ENCODE results near the gene SMURF1.
"Not testable (repeated sequence)": the region's sequence is repeated elsewhere in the genome, so short reads cannot be mapped to it uniquely, and the experiment has no call there.

SMURF1 gene

GRCh38 chr7:99143853-99144672, at the start of gene SMURF1:
SMURF1 (minus strand) TSS chr7:99144108; CDS start chr7:99143780, 328 bp downstream.
- peak; percentile 59 for DNase-seq (ENCODE audit: low read depth)

DNA sequence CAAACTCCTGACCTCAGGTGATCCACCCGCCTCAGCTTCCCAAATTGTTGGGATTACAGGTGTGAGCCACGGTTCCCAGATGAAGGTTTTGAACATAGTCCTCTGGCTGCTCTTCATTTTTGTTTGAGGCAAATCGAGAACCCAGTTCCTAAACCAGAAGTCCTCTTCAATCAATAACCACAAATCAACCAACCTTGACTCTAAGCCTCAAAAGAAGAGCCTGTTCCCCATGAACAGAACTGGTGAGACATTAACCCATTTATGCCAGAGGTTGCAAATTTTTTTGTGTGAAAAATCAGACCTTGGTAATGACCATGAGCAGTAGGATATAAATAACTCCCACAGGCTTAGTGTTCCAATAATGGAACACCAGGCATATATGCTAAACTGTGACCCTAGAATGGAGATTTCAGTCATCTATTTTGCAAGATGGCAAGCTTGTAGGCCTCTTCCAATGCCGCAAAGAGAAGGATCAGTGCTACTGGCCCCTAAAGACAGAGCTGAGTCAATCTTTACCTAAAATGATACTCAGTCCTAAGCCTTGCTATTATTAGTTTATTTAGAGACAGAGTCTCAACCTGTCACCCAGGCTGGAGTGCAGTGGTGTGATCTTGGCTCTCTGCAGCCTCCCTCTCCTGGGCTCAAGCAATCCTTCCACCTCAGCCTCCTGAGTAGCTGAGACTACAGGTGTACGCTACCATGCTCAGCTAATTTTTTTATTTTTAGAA, 48.1 kb upstream of the SMURF1 start:
- no peak for DNase-seq (ENCODE audit: low read depth)

DNA sequence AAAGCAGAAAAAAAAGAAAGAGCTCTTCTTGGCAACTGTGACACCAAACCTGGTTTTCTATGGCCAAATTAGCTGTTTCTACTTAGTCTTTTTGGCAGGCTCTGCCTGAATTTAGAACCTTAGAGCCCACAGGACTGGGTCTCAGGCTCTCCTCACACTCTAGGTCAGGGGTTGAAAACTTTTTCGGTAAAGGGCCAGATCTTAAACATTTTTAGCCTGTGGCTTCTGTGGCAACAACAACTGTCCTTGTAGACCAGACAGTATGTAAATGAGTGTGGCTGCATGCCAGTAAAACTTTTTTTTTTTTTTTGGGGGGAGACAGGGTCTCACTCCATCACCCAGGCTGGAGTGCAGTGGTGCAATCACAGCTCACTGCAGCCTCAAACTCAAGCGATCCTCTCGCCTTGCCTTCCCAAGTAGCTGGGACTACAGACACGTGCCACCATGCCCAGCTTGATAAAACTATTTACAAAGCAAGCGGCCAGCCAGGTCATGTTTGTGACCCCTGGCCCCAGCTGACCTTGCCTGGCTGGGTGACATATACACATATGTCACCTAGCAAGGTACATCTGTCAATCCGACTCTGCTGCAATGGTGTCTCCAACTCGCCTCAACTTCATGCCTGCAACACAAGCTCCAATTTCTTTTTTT, 46.6 kb upstream of the SMURF1 start:
- DNase-seq (ENCODE audit: low read depth), result no peak

DNA sequence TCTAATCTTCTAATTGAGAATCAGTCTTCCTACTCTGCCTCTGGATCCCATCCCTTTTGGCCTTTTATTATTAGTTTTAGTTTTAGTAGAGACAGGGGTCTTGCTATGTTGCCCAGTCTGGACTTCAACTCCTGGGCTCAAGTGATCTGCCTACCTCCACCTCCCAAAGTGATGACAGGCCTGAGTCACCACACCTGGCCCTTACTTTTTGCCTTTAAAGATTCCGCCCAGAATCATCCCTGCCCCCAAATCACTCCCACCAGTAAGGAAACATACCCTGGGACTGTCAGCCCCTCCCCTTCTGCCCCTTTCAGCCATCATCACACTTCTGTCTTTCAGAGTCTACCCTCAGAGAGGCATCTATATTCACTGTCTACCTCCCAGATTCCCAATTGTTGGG, 45.3 kb upstream of the SMURF1 start:
- no peak for DNase-seq (ENCODE audit: low read depth)

GRCh38 chr7:99188221-99188620, 44.3 kb upstream of the SMURF1 start:
- no peak for DNase-seq (ENCODE audit: low read depth)

GRCh38 chr7:99184532-99185218, 40.8 kb upstream of the SMURF1 start:
- no peak for DNase-seq (ENCODE audit: low read depth)

- no peak for DNase-seq (ENCODE audit: low read depth)
Measured at GRCh38 chr7:99180067-99180650, 36.3 kb upstream of the SMURF1 start.

DNA sequence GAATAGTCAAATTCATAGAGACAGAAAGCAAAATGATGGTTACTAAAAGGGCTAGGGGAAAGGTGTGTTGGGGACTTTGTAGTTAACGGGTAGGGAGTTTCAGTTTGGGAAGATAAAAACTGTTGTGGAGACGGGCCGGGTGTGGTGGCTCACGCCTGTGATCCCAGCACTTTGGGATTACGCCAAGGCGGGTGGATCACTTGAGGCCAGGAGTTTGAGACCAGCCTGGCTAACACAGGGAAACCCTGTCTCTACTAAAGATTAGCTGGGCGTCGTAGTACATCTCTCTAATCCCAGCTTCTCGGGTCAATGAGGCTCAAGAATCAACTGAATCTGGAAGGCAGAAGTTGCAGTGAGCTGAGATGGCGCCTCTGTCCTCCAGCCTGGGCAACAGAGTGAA, 33.3 kb upstream of the SMURF1 start:
- no peak for DNase-seq (ENCODE audit: low read depth)

GRCh38 chr7:99173787-99174186, 29.9 kb upstream of the SMURF1 start:
- no peak for DNase-seq (ENCODE audit: low read depth)

DNA sequence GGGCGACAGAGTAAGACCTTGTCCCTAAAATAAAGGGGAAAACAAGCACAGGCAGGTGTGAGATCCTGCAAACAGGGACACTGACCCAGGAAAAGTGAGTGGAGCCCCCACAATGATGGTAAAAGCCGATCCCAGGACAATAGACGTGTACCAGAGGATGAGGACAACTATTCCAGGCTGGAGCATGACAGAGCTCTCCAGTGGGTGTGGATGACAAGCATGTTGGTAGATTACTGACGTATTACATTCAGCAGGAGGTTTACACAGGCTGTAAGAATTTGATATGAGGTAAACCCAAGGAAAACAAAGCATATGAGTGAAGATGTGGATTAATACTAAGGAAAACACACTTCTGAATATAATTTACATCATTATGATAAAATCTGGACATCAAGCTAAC, 27.8 kb upstream of the SMURF1 start:
- DNase-seq (ENCODE audit: low read depth), result no peak

DNA sequence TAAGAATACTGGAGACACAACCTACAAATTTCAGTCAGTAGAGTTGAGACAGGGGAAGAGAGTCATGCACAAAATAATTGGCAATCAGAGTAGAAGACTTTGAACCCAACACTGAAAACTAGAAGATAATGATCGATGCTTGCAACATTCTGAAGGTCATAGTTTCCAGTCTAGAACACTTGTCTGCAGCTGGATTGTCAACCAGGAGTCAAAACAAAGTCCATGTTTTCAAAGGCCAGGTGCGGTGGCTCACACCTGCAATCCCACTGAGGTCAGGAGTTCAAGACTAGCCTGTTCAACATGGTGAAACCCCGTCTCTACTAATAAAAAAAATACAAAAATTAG, 26.8 kb upstream of the SMURF1 start:
- no peak for DNase-seq (ENCODE audit: low read depth)

- no peak for DNase-seq (ENCODE audit: low read depth)
Measured at GRCh38 chr7:99170065-99170729, 26.3 kb upstream of the SMURF1 start.

DNA sequence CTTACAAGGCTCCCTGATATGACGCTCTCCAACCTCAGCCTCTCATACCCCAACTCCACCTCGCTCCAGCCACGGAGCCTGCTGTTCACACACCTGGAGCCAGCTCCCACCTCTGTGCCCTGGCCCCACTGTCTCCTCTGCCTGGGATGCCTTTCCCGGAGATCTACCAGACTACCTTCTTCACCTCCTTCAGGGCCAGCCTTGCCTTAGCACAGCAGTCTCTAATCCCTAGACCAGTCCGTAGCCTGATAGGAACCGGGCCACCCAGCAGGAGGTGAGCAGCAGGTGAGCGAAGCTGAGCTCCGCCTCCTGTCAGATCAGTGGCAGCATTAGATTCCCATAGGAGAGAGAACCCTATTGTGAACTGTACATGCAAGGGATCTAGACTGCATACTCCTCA, 23.2 kb upstream of the SMURF1 start:
- DNase-seq (ENCODE audit: low read depth), result no peak

DNA sequence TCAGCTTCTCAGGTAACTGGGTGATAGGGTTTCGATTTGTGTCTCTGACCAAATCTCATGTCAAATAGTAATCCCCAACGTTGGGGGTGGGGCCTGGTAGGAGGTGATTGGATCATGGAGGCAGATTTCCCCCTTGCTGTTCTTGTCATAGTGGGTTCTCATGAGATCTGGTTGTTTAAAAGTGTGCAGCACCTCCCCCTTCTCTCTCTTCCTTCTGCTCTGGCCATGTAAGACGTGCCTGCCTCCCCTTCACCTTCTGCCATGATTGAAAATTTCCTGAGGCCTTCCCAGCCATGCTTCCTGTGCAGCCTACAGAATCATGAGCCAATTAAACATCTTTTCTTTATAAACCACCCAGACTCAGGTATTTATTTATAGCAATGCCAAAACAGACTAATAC, 21.9 kb upstream of the SMURF1 start:
- no peak for DNase-seq (ENCODE audit: low read depth)

DNA sequence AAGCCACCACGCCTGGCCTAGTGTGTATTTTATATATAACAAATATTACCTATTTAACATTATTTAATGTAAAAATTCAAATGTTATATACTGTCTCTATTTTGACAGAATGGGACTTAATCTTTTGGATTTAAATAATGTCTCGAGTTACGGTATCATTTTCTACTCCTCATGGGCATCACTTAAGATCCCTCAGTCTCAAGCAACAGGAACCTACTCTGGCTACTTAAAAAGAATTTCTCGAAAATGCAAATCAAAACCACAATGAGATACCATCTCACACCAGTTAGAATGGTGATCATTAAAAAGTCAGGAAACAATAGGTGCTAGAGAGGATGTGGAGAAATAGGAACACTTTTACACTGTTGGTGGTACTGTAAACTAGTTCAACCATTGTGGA, 19.8 kb upstream of the SMURF1 start:
- not testable (repeated sequence) for DNase-seq (ENCODE audit: low read depth)

DNA sequence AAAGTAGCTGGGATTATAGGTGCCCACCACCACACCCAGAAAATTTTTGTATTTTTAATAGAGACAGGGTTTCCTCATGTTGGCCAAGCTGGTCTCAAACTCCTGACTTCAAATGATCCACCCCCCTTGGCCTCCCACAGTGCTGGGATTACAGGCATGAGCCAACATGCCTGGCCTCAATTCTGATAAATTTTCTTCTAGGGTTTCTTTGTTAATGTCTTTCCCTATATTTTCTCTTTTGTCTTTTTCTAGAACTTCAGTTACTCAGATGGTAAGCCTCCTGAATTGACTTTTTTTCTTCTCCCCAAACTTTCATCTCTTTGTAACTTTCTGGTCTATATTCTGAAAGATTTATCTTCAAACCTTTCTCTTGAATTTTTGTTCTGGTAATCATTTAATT, 12.7 kb upstream of the SMURF1 start:
- no peak for DNase-seq (ENCODE audit: low read depth)

DNA sequence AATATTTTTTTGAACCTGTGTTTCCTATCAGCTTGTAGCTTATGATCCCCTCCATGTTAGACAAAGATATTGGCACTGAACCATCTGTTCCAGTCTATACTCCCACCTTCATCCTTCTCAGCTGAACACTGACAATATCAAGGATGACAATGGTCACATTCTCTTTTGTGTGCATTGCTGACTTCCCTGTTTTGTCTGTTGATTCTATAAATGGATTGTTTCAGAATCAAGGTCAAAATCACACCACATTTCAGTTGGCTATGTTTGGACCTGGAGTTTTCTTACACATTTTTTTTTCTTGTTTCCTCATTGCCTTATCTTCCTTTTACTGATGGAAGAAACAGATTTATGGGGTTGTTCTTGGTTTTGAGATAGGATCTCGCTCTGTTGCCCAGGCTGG, 11.3 kb upstream of the SMURF1 start:
- DNase-seq (ENCODE audit: low read depth), result no peak

GRCh38 chr7:99146979-99147378, 3.1 kb upstream of the SMURF1 start:
- DNase-seq (ENCODE audit: low read depth), result no peak

- DNase-seq (ENCODE audit: low read depth), result no peak
Measured at GRCh38 chr7:99143521-99143852, 421 bp downstream of the SMURF1 start.

GRCh38 chr7:99142727-99143520, 984 bp downstream of the SMURF1 start:
- peak; percentile 84 for DNase-seq (ENCODE audit: low read depth)
